Common myeloid progenitor, CD34-positive (primary cell): ENCODE results near the gene VPS35L. TPM values are rescaled to one million over a fixed set of nuclear protein-coding genes. Genes with fewer than 3 reads are reported as not detected.

Experiments used
- CTCF ChIA-PET: fragments of 350-600 bp; sonication (Branson Sonifier 250); formaldehyde crosslinking; loops from one replicate; lab custom pipeline; 2021; ENCODE audit warnings: antibody characterized with exemption; lab: Charles Lee
- POLR2A ChIA-PET: fragments of 350-600 bp; sonication (Branson Sonifier 250); formaldehyde crosslinking; loops from one replicate; lab custom pipeline; 2021; ENCODE audit warnings: antibody characterized with exemption; lab: Charles Lee
- DNase-seq, 3 donors: peaks; one replicate each; pipeline versions ENCODE4 v3.0.0 to v3.0.0-alpha.2; 2013
- H3K27ac ChIP-seq, 2 experiments: 1 replicate in 1 of 2; 2 replicates in 1 of 2; pipeline ENCODE4 v1.7.0; 2013; ENCODE audit warnings: inconsistent platforms in 2 of 2, low read length in 2 of 2, mild to moderate bottlenecking in 2 of 2, low read depth in 1 of 2, moderate library complexity in 1 of 2; ENCODE audit not compliant: severe bottlenecking in 2 of 2, insufficient read depth in 1 of 2, poor library complexity in 1 of 2
- H3K27me3 ChIP-seq, 5 experiments: replicated peaks in 2 of 5; 1 replicate in 3 of 5; 2 replicates in 2 of 5; pipeline versions ENCODE4 v1.6.1 to v1.7.0; 2013; ENCODE audit warnings: low read length in 4 of 5, mild to moderate bottlenecking in 2 of 5, moderate library complexity in 2 of 5, inconsistent platforms in 1 of 5; ENCODE audit not compliant: insufficient read depth in 5 of 5, control insufficient read depth in 4 of 5
- H3K36me3 ChIP-seq, 4 experiments: 1 replicate in 2 of 4; 2 replicates in 2 of 4; pipeline versions ENCODE4 v1.6.1 to v1.7.0; 2013; ENCODE audit warnings: low read length in 3 of 4, control low read depth in 1 of 4, mild to moderate bottlenecking in 1 of 4; ENCODE audit not compliant: control insufficient read depth in 4 of 4, insufficient read depth in 4 of 4
- H3K4me1 ChIP-seq, 4 experiments: 1 replicate in 3 of 4; 2 replicates in 1 of 4; pipeline versions ENCODE4 v1.6.1 to v1.7.1; 2013; ENCODE audit warnings: low read length in 3 of 4, mild to moderate bottlenecking in 3 of 4, control low read depth in 1 of 4, inconsistent platforms in 1 of 4, moderate library complexity in 1 of 4; ENCODE audit not compliant: control insufficient read depth in 4 of 4, insufficient read depth in 4 of 4; ENCODE audit errors: control extremely low read depth in 1 of 4
- H3K4me3 ChIP-seq, 7 experiments: 1 replicate in 4 of 7; 2 replicates in 3 of 7; pipeline versions ENCODE4 v1.5.1 to v1.7.0; 2013; ENCODE audit warnings: mild to moderate bottlenecking in 7 of 7, low read length in 6 of 7, moderate library complexity in 6 of 7, inconsistent platforms in 2 of 7, low read depth in 2 of 7, control low read depth in 1 of 7; ENCODE audit not compliant: insufficient read depth in 4 of 7, control insufficient read depth in 1 of 7; ENCODE audit errors: extremely low read depth in 1 of 7
- H3K9me3 ChIP-seq, 5 experiments: 1 replicate in 4 of 5; 2 replicates in 1 of 5; pipeline versions ENCODE4 v1.6.1 to v1.7.1; 2013; ENCODE audit warnings: low read length in 4 of 5, mild to moderate bottlenecking in 2 of 5, inconsistent platforms in 1 of 5, low read depth in 1 of 5, moderate library complexity in 1 of 5; ENCODE audit not compliant: control insufficient read depth in 4 of 5, insufficient read depth in 2 of 5; ENCODE audit errors: control extremely low read depth in 1 of 5
- WGBS: methylation state at CpG from one replicate; pipeline ENCODE4 v1.1.5; 2013; ENCODE audit not compliant: insufficient coverage; 5-methylcytosine and 5-hydroxymethylcytosine counted together
- polyA plus RNA-seq: library from polyadenylated mRNA; unstranded; fragments of 120-200 nt; gene quantifications from one replicate; pipeline ENCODE4 v1.2.1, GENCODE V29; 2013

The VPS35L gene, protein sequence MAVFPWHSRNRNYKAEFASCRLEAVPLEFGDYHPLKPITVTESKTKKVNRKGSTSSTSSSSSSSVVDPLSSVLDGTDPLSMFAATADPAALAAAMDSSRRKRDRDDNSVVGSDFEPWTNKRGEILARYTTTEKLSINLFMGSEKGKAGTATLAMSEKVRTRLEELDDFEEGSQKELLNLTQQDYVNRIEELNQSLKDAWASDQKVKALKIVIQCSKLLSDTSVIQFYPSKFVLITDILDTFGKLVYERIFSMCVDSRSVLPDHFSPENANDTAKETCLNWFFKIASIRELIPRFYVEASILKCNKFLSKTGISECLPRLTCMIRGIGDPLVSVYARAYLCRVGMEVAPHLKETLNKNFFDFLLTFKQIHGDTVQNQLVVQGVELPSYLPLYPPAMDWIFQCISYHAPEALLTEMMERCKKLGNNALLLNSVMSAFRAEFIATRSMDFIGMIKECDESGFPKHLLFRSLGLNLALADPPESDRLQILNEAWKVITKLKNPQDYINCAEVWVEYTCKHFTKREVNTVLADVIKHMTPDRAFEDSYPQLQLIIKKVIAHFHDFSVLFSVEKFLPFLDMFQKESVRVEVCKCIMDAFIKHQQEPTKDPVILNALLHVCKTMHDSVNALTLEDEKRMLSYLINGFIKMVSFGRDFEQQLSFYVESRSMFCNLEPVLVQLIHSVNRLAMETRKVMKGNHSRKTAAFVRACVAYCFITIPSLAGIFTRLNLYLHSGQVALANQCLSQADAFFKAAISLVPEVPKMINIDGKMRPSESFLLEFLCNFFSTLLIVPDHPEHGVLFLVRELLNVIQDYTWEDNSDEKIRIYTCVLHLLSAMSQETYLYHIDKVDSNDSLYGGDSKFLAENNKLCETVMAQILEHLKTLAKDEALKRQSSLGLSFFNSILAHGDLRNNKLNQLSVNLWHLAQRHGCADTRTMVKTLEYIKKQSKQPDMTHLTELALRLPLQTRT
- polyA plus RNA-seq = 43.5 TPM

- peak; percentile 100 for DNase-seq
- ChIA-PET CTCF (interaction anchor here (0.8 to 4.2 kb wide), 12 partner anchors 10 to 336 kb away, joined by 3 to 27 read pairs (median 4); partner anchors contain the start of gene CCP110), POLR2A (interaction anchor here (1.6 kb wide), 1 partner anchor 31 kb away, joined by 11 read pairs; the partner anchor contains the start of gene CCP110)
- Histone ChIP-seq H3K27me3 (no peaks in the 10 kb centered on the region), H3K4me3 (peak within 1 kb of the TSS; percentile 77 to 97 (median 96)), H3K9me3 (no peaks in the 10 kb centered on the region), H3K27ac (peak within 1 kb of the TSS; percentile 86 to 90), H3K4me1 (peaks cover 3 to 15% (median 9%) of the 10 kb centered on the region in 4 experiments), H3K36me3 (peaks cover 1 to 15% (median 9%) of the 10 kb centered on the region in 4 experiments)
- 0% methylated on average over 39 of the region's 53 CpGs for WGBS
Measured at GRCh38 chr16:19555186-19555937, at the start of gene VPS35L. Gene VPS35L (plus strand): TSS chr16:19555703. CDS start chr16:19555730, 27 bp downstream.

GRCh38 chr16:19506965-19507364 lies 48.5 kb upstream of the VPS35L start:
- no peak for DNase-seq
- POLR2A ChIA-PET = no interaction called here
- Histone ChIP-seq H3K36me3 (peaks cover 14 to 76% (median 45%) of the 10 kb centered on the region in 4 experiments), H3K4me3 (no peak overlapping the region), H3K27ac (no peak overlapping the region), H3K27me3 (no peaks in the 10 kb centered on the region), H3K4me1 (no peaks in the 10 kb centered on the region), H3K9me3 (no peaks in the 10 kb centered on the region)
- CTCF ChIA-PET = interaction anchor here (1.3 to 3.5 kb wide), 3 partner anchors 11 to 118 kb away, joined by 3 to 11 read pairs (median 5); no protein-coding TSS in a partner anchor
- 100% methylated on average over 3 of the region's 4 CpGs for WGBS

GRCh38 chr16:19507867-19508266 lies 47.6 kb upstream of the VPS35L start:
- H3K27me3 ChIP-seq = no peaks in the 10 kb centered on the region
- CTCF ChIA-PET = interaction anchor here (1.0 to 3.5 kb wide), 3 partner anchors 12 to 119 kb away, joined by 3 to 11 read pairs (median 3); no protein-coding TSS in a partner anchor
- peaks cover 11 to 67% (median 41%) of the 10 kb centered on the region in 4 experiments for H3K36me3 ChIP-seq
- no peaks in the 10 kb centered on the region for H3K9me3 ChIP-seq
- H3K27ac ChIP-seq = no peak overlapping the region
- no peak overlapping the region for H3K4me3 ChIP-seq
- WGBS = 100% methylated on average over 1 of the region's 2 CpGs
- peaks cover 0 to under 1% (median 0%) of the 10 kb centered on the region in 4 experiments for H3K4me1 ChIP-seq
- POLR2A ChIA-PET = interaction anchor here (1.1 kb wide), 1 partner anchor 13 kb away, joined by 3 read pairs; no protein-coding TSS in a partner anchor
- no peak for DNase-seq

DNA sequence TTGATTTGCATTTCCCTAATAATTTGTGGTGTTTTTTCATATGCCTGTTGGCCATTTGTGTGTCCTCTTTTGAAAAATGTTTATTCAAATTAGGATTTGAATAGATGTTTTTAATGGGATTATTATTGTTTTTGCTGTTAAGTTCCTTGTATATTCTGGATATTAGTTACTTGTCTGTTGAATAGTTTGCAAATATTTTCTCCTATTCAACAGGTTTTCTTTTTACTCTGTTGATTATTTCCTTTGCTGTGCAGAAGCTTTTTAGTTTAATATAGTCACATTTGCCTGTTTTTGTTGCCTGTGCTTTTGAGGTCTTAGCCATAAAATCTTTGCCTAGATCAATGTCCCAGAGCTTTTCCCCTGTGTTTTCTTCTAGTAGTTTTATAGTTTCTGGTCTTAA lies 43.2 kb upstream of the VPS35L start:
- no peak for DNase-seq
- no peak overlapping the region for H3K4me3 ChIP-seq
- no peak overlapping the region for H3K27ac ChIP-seq
- no peaks in the 10 kb centered on the region for H3K27me3 ChIP-seq
- POLR2A ChIA-PET = no interaction called here
- peaks cover 11 to 47% (median 28%) of the 10 kb centered on the region in 4 experiments for H3K36me3 ChIP-seq
- CTCF ChIA-PET = interaction anchor here (7.0 kb wide), 1 partner anchor 10 kb away, joined by 36 read pairs; no protein-coding TSS in a partner anchor
- H3K9me3 ChIP-seq = no peaks in the 10 kb centered on the region
- peaks cover 5 to 17% (median 8%) of the 10 kb centered on the region in 4 experiments for H3K4me1 ChIP-seq

- ChIA-PET CTCF (interaction anchor here (1.1 to 7.0 kb wide), 2 partner anchors 11 to 41 kb away, joined by 3 to 36 read pairs; no protein-coding TSS in a partner anchor), POLR2A (interaction anchor here (0.6 kb wide), 1 partner anchor 1113 kb away, joined by 3 read pairs; no protein-coding TSS in a partner anchor)
- H3K27me3 ChIP-seq = no peaks in the 10 kb centered on the region
- H3K9me3 ChIP-seq = no peaks in the 10 kb centered on the region
- peak overlapping the region in 1 of 2 experiments; percentile 31 for H3K27ac ChIP-seq
- 43% methylated on average over 1 of the region's 4 CpGs for WGBS
- peaks cover 5 to 17% (median 8%) of the 10 kb centered on the region in 4 experiments for H3K4me1 ChIP-seq
- DNase-seq = peak in 2 of 3 donors; percentile 59 to 76
- peaks cover 5 to 36% (median 23%) of the 10 kb centered on the region in 4 experiments for H3K36me3 ChIP-seq
- peak overlapping the region in 5 of 7 experiments; percentile 14 to 69 (median 49) for H3K4me3 ChIP-seq
Measured at GRCh38 chr16:19513377-19514053, 42.0 kb upstream of the VPS35L start.
